Smooth muscle cell (in vitro differentiated cells): ENCODE measurements around the gene NRXN3. TPM values are rescaled to one million over a fixed set of nuclear protein-coding genes. Genes with fewer than 3 reads are reported as not detected.

Experiments used
- DNase-seq: peaks from one replicate; lab custom pipeline; 2025; ENCODE audit not compliant: unreplicated experiment; lab: John Stamatoyannopoulos, UW
- H2AFZ ChIP-seq: fragments of 200-600 bp; sonication (generic); 2 replicates; pipeline ENCODE4 v1.6.0; 2016; ENCODE audit warnings: antibody characterized with exemption, low read depth, mild to moderate bottlenecking
- H3F3A ChIP-seq: fragments of 200-600 bp; sonication (generic); 2 replicates; pipeline ENCODE4 v1.6.0; 2017; ENCODE audit warnings: antibody characterized with exemption, low read depth
- H3K27ac ChIP-seq: fragments of 200-600 bp; sonication (generic); 2 replicates; pipeline ENCODE4 v1.5.1; 2016; ENCODE audit warnings: low read depth, mild to moderate bottlenecking
- H3K27me3 ChIP-seq: fragments of 200-600 bp; sonication (generic); 2 replicates; pipeline ENCODE4 v1.6.1; 2016; ENCODE audit warnings: low read depth, mild to moderate bottlenecking
- H3K36me3 ChIP-seq: fragments of 200-600 bp; sonication (generic); 2 replicates; pipeline ENCODE4 v1.5.1; 2016; ENCODE audit warnings: low read depth
- H3K4me1 ChIP-seq: fragments of 200-600 bp; sonication (generic); 2 replicates; pipeline ENCODE4 v1.5.1; 2016; ENCODE audit warnings: low read depth
- H3K4me2 ChIP-seq: fragments of 200-600 bp; sonication (generic); 2 replicates; pipeline ENCODE4 v1.6.0; 2016; ENCODE audit warnings: mild to moderate bottlenecking
- H3K4me3 ChIP-seq: fragments of 200-600 bp; sonication (generic); 2 replicates; pipeline ENCODE4 v1.5.1; 2016; ENCODE audit warnings: mild to moderate bottlenecking
- H3K79me2 ChIP-seq: fragments of 200-600 bp; sonication (generic); 2 replicates; pipeline ENCODE4 v1.6.0; 2016; ENCODE audit warnings: low read depth, mild to moderate bottlenecking
- H3K9ac ChIP-seq: fragments of 200-600 bp; sonication (generic); 2 replicates; pipeline ENCODE4 v1.6.0; 2016; ENCODE audit warnings: low read depth
- H3K9me3 ChIP-seq: fragments of 200-600 bp; sonication (generic); replicated peaks from 2 replicates; pipeline ENCODE4 v1.5.1; 2016; ENCODE audit warnings: low read depth
- H4K20me1 ChIP-seq: fragments of 200-600 bp; sonication (generic); 2 replicates; pipeline ENCODE4 v1.6.0; 2016; ENCODE audit warnings: low read depth
- CTCF ChIP-seq: fragments of 200-600 bp; sonication (generic); IDR thresholded peaks from 2 replicates; pipeline ENCODE4 v1.5.1; 2017; ENCODE audit warnings: borderline replicate concordance, mild to moderate bottlenecking, antibody characterized with exemption; ENCODE audit not compliant: insufficient read depth, poor library complexity, severe bottlenecking
- WGBS: methylation state at CpG from one replicate; pipeline ENCODE4 v1.1.7; 2016; ENCODE audit warnings: low lambda C conversion rate; 5-methylcytosine and 5-hydroxymethylcytosine counted together
- polyA plus RNA-seq: library from polyadenylated mRNA; unstranded; fragments of >200 nt; fragmentation: Nextera tagmentation; extraction: Ambion mirVana; gene quantifications from 2 replicates; pipeline ENCODE4 v1.2.1, GENCODE V29; 2016
- total RNA-seq: library from RNA; depleted of rRNA; stranded (reverse); fragments of >200 nt; gene quantifications from 2 replicates; pipeline ENCODE4 v1.2.3, GENCODE V29; 2014

Gene NRXN3
- total and polyA plus RNA-seq, 2 experiments from 2014 or later: 1.2 to 7.0 TPM

- TF ChIP-seq CTCF: no peak
- Histone ChIP-seq H4K20me1 (no peaks in the 10 kb centered on the region), H3K9ac (no peak overlapping the region), H3K4me2 (no peak overlapping the region), H3K27me3 (peaks cover 3% of the 10 kb centered on the region), H3F3A (no peaks in the 10 kb centered on the region), H3K79me2 (no peaks in the 10 kb centered on the region), H3K4me3 (no peak overlapping the region), H3K36me3 (no peaks in the 10 kb centered on the region), H3K9me3 (no peaks in the 10 kb centered on the region), H3K27ac (no peak overlapping the region), H2AFZ (no peak overlapping the region), H3K4me1 (no peaks in the 10 kb centered on the region)
- DNase-seq: no peak
- WGBS: 75% methylated on average over 2 of the region's 2 CpGs
Measured at GRCh38 chr14:78154827-78155226, 15.3 kb upstream of the NRXN3 start.

- Histone ChIP-seq H3K36me3 (no peaks in the 10 kb centered on the region), H3F3A (no peaks in the 10 kb centered on the region), H4K20me1 (no peaks in the 10 kb centered on the region), H3K4me3 (no peak overlapping the region), H3K79me2 (no peaks in the 10 kb centered on the region), H3K27me3 (no peaks in the 10 kb centered on the region), H3K27ac (no peak overlapping the region), H3K9ac (no peak overlapping the region), H3K9me3 (no peaks in the 10 kb centered on the region), H3K4me2 (no peak overlapping the region), H2AFZ (no peak overlapping the region), H3K4me1 (no peaks in the 10 kb centered on the region)
- 73% methylated on average over 2 of the region's 2 CpGs for WGBS
- no peak for TF ChIP-seq CTCF
- DNase-seq: no peak
Measured at GRCh38 chr14:78156196-78156595, 14.0 kb upstream of the NRXN3 start.

- H4K20me1 ChIP-seq: no peaks in the 10 kb centered on the region
- no peaks in the 10 kb centered on the region for H3K36me3 ChIP-seq
- H3K27ac ChIP-seq: no peak overlapping the region
- 51% methylated on average over 15 of the region's 15 CpGs for WGBS
- H3K4me3 ChIP-seq: no peak overlapping the region
- no peaks in the 10 kb centered on the region for H3K79me2 ChIP-seq
- TF ChIP-seq CTCF: no peak
- H3F3A ChIP-seq: no peaks in the 10 kb centered on the region
- no peak for DNase-seq
- no peaks in the 10 kb centered on the region for H3K4me1 ChIP-seq
- H3K27me3 ChIP-seq: no peaks in the 10 kb centered on the region
- no peak overlapping the region for H3K4me2 ChIP-seq
- H3K9me3 ChIP-seq: no peaks in the 10 kb centered on the region
- no peak overlapping the region for H2AFZ ChIP-seq
- H3K9ac ChIP-seq: no peak overlapping the region
Measured at GRCh38 chr14:78157494-78158437, 12.4 kb upstream of the NRXN3 start.

DNA sequence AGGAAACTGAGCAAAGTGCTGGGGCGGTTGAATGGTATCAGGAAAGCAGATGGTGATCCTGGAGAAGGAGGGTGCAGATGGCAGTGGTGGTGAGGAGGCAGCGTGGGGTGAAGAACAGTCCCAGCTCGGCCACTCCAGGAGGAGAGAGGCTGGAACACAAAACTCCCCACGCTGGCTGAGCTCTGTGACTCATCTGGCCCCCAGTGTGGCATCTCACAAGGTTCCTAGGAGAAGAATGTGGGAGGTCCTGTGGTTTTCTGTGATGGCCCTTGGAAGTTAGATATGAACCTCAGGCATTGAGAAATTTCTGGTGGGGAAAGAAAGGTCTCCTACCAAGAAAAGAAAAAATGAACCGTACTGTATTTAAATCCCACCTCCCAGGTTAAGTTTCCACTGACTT lies 8.0 kb upstream of the NRXN3 start:
- Histone ChIP-seq H2AFZ (no peak overlapping the region), H3K4me2 (peak overlapping the region; percentile 13), H3K27ac (no peak overlapping the region), H4K20me1 (no peaks in the 10 kb centered on the region), H3K27me3 (no peaks in the 10 kb centered on the region), H3K4me1 (no peaks in the 10 kb centered on the region), H3K36me3 (no peaks in the 10 kb centered on the region), H3F3A (no peaks in the 10 kb centered on the region), H3K4me3 (no peak overlapping the region), H3K9me3 (no peaks in the 10 kb centered on the region), H3K9ac (no peak overlapping the region), H3K79me2 (no peaks in the 10 kb centered on the region)
- whole genome bisulfite sequencing: 46% methylated on average over 5 of the region's 5 CpGs
- DNase-seq: no peak
- TF ChIP-seq CTCF: no peak
